ENCODE measurements around the gene CDKAL1.

DNA sequence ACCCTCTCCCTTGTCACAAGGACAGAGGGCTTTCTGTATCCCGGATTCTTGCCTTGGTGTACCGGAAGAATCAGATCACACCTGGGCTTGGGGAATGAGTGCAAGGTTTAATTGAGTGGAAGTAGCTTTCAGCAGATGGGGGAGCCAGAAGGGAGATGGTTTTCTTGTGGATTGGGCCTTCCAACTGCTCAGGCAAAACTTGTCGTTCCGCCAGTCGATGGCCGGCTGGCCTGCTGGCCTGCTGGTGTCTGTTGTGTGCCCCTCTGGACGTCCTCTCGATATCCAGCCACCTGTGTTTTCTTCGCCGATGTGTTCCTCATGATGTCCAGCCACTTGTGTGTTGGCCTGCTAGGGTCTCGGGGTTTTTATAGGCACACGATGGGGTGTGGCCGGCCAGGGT, 168.1 kb downstream of the CDKAL1 start:
- TF ChIP-seq POLR2AphosphoS5 (IDR thresholded peaks at IDR 0.05; ENCODE audit: insufficient read depth in 1 of 2, low read depth in 1 of 2) (no peak), POLR2A (IDR thresholded peaks at IDR 0.05) (no peak)
- TF ChIP-seq, protein P1, sequence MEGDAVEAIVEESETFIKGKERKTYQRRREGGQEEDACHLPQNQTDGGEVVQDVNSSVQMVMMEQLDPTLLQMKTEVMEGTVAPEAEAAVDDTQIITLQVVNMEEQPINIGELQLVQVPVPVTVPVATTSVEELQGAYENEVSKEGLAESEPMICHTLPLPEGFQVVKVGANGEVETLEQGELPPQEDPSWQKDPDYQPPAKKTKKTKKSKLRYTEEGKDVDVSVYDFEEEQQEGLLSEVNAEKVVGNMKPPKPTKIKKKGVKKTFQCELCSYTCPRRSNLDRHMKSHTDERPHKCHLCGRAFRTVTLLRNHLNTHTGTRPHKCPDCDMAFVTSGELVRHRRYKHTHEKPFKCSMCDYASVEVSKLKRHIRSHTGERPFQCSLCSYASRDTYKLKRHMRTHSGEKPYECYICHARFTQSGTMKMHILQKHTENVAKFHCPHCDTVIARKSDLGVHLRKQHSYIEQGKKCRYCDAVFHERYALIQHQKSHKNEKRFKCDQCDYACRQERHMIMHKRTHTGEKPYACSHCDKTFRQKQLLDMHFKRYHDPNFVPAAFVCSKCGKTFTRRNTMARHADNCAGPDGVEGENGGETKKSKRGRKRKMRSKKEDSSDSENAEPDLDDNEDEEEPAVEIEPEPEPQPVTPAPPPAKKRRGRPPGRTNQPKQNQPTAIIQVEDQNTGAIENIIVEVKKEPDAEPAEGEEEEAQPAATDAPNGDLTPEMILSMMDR (IDR thresholded peaks at IDR 0.05): no peak

Measured in vagina (tissue), 2 donors.